ENCODE results near the gene RPL27A. TPM values are rescaled to one million over a fixed set of nuclear protein-coding genes. Genes with fewer than 3 reads are reported as not detected.
A peak's percentile ranks its signal among the peaks of the same experiment; 100 is the strongest.

The RPL27A gene
- total RNA-seq, 4 donors from 2014 or later = 800 to 945 (median 825) TPM

DNA sequence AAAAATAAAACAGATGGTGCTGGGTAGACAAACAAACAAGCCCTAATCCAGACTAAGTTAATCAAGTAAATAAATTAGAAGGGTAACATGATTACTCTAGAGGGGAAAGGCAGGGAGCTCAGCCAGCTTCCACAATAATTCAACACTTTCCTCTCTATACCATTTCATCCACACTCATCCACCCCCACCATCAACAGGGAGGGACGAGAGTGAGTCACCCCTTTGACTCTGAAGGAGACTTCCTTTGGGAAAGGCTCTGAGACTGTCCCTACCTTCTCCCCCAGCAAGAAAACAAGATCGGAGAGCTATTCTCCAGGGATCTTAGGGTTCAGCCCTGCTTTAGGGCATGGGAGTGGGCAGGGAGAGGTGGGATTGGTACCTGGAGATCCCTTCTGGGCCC lies 33.2 kb upstream of the RPL27A start:
- H3K4me1 ChIP-seq = no peaks in the 10 kb centered on the region
- no peaks in the 10 kb centered on the region for H3K9me3 ChIP-seq
- H3K36me3 ChIP-seq = peaks cover 0 to 69% (median 0%) of the 10 kb centered on the region in 3 donors
- no peak for DNase-seq (ENCODE audit: low spot score in 2 of 2)
- no peak overlapping the region for H3K27ac ChIP-seq
- H3K4me3 ChIP-seq = no peak overlapping the region
- WGBS, 2 donors = 68 to 74% methylated on average over 2 of the region's 2 CpGs
- TF ChIP-seq POLR2A (IDR thresholded peaks at IDR 0.05) = no peak
- TF ChIP-seq, protein P1, sequence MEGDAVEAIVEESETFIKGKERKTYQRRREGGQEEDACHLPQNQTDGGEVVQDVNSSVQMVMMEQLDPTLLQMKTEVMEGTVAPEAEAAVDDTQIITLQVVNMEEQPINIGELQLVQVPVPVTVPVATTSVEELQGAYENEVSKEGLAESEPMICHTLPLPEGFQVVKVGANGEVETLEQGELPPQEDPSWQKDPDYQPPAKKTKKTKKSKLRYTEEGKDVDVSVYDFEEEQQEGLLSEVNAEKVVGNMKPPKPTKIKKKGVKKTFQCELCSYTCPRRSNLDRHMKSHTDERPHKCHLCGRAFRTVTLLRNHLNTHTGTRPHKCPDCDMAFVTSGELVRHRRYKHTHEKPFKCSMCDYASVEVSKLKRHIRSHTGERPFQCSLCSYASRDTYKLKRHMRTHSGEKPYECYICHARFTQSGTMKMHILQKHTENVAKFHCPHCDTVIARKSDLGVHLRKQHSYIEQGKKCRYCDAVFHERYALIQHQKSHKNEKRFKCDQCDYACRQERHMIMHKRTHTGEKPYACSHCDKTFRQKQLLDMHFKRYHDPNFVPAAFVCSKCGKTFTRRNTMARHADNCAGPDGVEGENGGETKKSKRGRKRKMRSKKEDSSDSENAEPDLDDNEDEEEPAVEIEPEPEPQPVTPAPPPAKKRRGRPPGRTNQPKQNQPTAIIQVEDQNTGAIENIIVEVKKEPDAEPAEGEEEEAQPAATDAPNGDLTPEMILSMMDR (IDR thresholded peaks at IDR 0.05) = no peak
- TF ChIP-seq EP300 (IDR thresholded peaks at IDR 0.05) = no peak
- no peaks in the 10 kb centered on the region for H3K27me3 ChIP-seq

DNA sequence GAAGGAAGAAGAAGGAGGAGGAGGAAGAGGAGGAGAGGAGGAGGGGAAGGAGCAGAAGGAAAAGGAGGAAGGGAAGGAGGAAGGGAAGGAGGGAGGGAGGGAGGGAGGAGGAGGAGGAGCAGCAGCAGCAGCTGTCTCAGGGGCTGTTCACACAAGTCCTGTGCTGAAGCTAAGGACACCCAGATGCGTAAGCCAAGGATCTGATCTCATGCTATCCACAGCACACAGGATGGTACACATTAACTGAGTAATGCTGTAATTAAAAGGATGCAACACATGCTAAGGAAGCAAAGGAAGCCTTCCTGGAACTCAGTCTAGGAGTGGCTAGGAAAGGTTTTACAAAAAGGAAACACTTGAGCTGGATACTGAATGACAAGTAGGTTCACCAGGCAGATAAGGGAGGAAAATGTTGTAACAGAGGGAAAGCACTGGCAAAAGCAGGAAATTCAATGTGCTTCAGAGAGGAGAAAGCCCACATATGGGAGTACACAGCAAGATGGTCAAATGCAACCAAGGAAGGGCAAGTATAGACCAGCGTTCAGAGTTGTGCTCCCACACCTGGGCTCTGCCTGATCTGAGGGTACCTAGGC lies 32.1 kb upstream of the RPL27A start:
- Histone ChIP-seq H3K36me3 (peaks cover 0 to 58% (median 0%) of the 10 kb centered on the region in 3 donors), H3K9me3 (no peaks in the 10 kb centered on the region), H3K27ac (no peak overlapping the region), H3K4me1 (no peaks in the 10 kb centered on the region), H3K4me3 (no peak overlapping the region), H3K27me3 (no peaks in the 10 kb centered on the region)
- TF ChIP-seq POLR2A (IDR thresholded peaks at IDR 0.05) (no peak), EP300 (IDR thresholded peaks at IDR 0.05) (no peak)
- TF ChIP-seq, protein P1 (IDR thresholded peaks at IDR 0.05) = no peak
- no peak for DNase-seq (ENCODE audit: low spot score in 2 of 2)
- WGBS, 2 donors = 91 to 100% methylated on average over 2 of the region's 2 CpGs

DNA sequence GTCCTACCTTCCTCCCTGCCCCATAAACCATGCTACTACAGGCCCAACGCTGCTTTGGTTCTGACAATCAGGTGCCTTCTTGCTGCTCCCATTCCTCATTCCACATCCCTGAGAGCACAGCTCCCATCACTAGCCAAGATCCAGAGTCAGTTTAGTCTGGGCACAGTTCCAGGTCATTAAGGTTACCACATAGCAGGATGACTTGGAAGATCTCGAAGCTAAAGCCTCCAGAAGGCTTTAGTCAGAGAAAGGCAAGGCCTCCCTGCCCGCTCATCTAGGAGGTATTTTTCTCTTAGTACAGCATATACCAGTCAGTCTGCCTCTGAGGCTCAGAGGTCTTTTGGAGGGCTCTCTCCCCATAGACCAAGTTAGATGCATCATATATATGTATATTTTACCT lies 30.5 kb upstream of the RPL27A start:
- no peak overlapping the region for H3K4me3 ChIP-seq
- TF ChIP-seq POLR2A (IDR thresholded peaks at IDR 0.05) = no peak
- no peak for TF ChIP-seq EP300 (IDR thresholded peaks at IDR 0.05)
- TF ChIP-seq, protein P1 (IDR thresholded peaks at IDR 0.05) = no peak
- 72 to 85% methylated on average over 3 of the region's 3 CpGs for WGBS, 2 donors

DNA sequence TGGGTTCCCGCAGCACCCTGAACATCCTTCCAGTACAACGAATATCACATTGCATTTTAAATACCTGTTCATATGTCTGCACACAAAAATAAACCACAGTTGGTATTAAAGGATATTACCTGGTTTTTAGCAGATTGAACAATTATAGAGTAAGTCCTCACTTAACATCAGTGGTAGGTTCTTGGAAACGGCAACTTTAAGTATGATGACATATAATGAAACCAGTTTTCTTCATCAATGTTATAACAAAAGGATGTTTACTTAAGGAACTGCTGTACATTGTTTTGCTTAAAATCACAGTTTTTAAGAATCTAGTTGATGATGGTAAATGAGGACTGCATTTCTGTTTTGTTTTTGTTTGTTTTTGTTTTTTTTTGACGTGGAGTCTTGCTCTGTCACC lies 28.1 kb upstream of the RPL27A start:
- Histone ChIP-seq H3K36me3 (peaks cover 0 to 31% (median 0%) of the 10 kb centered on the region in 3 donors), H3K4me3 (no peak overlapping the region), H3K9me3 (no peaks in the 10 kb centered on the region), H3K27ac (no peak overlapping the region), H3K27me3 (no peaks in the 10 kb centered on the region), H3K4me1 (peaks cover 0 to 4% (median 0%) of the 10 kb centered on the region in 4 donors)
- TF ChIP-seq, protein P1 (IDR thresholded peaks at IDR 0.05) = no peak
- no peak for TF ChIP-seq POLR2A (IDR thresholded peaks at IDR 0.05)
- no peak for TF ChIP-seq EP300 (IDR thresholded peaks at IDR 0.05)
- WGBS, 2 donors = 67 to 70% methylated on average over 4 of the region's 4 CpGs
- DNase-seq (ENCODE audit: low spot score in 2 of 2) = no peak

More for the DNA sequence above, 30.5 kb upstream of the RPL27A start:
- Histone ChIP-seq H3K27me3 (no peaks in the 10 kb centered on the region), H3K4me1 (no peaks in the 10 kb centered on the region), H3K27ac (no peak overlapping the region), H3K9me3 (no peaks in the 10 kb centered on the region), H3K36me3 (peaks cover 0 to 47% (median 0%) of the 10 kb centered on the region in 3 donors)
- DNase-seq (ENCODE audit: low spot score in 2 of 2) = peak in 1 of 2 donors; percentile 58

DNA sequence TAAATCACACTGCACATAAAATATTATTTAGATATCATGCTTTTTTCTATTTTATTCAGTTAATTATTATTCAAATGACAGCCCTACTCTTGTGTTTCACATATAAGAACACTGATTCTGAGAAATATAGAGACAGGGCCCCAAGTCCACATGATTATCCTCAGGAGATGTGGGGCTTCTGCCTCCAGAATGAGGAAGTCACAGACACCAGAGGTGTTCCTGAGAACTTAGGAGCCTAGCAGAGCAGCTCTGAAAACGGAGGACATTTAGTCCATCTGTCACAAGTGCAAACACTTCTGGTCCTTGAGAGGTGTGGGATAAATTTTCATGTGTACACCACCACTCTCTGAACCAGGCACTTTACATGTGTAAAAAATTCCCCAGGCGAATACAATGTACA lies 26.3 kb upstream of the RPL27A start:
- DNase-seq (ENCODE audit: low spot score in 2 of 2) = no peak
- Histone ChIP-seq H3K27ac (no peak overlapping the region), H3K36me3 (peaks cover 0 to 14% (median 0%) of the 10 kb centered on the region in 3 donors), H3K4me1 (peaks cover 0 to 4% (median 0%) of the 10 kb centered on the region in 4 donors), H3K27me3 (no peaks in the 10 kb centered on the region), H3K9me3 (no peaks in the 10 kb centered on the region), H3K4me3 (no peak overlapping the region)
- no peak for TF ChIP-seq POLR2A (IDR thresholded peaks at IDR 0.05)
- TF ChIP-seq, protein P1 (IDR thresholded peaks at IDR 0.05) = no peak
- TF ChIP-seq EP300 (IDR thresholded peaks at IDR 0.05) = no peak
- WGBS, 2 donors = 81 to 89% methylated on average over 2 of the region's 2 CpGs
